ENCODE results near the gene HTRA3. TPM values are rescaled to one million over a fixed set of nuclear protein-coding genes. Genes with fewer than 3 reads are reported as not detected.
A peak's percentile ranks its signal among the peaks of the same experiment; 100 is the strongest.

HTRA3 gene
- total and polyA plus RNA-seq, 2 of the 4 experiments (the other 2 are of a cell fraction): 1.3 to 9.5 TPM

- Histone ChIP-seq H3K36me3 (ENCODE audit: control insufficient read depth, insufficient read depth, low read length) (no peaks in the 10 kb centered on the region; the same call in 1 of the 2 replicates), H3K9me1 (ENCODE audit: insufficient read depth, low read length) (peaks cover 5% of the 10 kb centered on the region), H3K27ac (ENCODE audit: insufficient read depth, low read length) (no peak overlapping the region), H2BK120ac (ENCODE audit: low read depth, low read length) (peak overlapping the region; percentile 46; the same call in 1 of the 2 replicates), H3K9ac (ENCODE audit: low read depth, low read length) (no peak overlapping the region), H2AFZ (replicated peaks; ENCODE audit: low read length, poor library complexity) (no peak overlapping the region), H3K27me3 (ENCODE audit: control insufficient read depth, insufficient read depth, low read length) (no peaks in the 10 kb centered on the region), H2BK20ac (ENCODE audit: low read depth, low read length) (no peak overlapping the region), H3K23ac (ENCODE audit: low read depth, low read length) (no peak overlapping the region), H2BK15ac (ENCODE audit: low read depth, low read length) (no peak overlapping the region), H3K4me2 (ENCODE audit: low read depth, low read length) (no peak overlapping the region), H3K56ac (ENCODE audit: extremely low read depth, insufficient read depth, low read length) (no peak overlapping the region), H2AK9ac (replicated peaks; ENCODE audit: low read depth, low read length, poor library complexity) (peak overlapping the region; percentile 33), H3K79me1 (ENCODE audit: low read depth in 1 of 2, low read length in 2 of 2) (no peaks in the 10 kb centered on the region), H4K8ac (ENCODE audit: low read depth in 2 of 2, low read length in 2 of 2) (no peak overlapping the region), H2BK5ac (ENCODE audit: low read depth, low read length, poor library complexity, severe bottlenecking) (no peak overlapping the region), H3K4me3 (ENCODE audit: insufficient read depth, low read depth, low read length) (no peak overlapping the region), H3K4me1 (ENCODE audit: control insufficient read depth, insufficient read depth, low read length) (peaks cover 6% of the 10 kb centered on the region; the same call in 1 of the 2 replicates), H3K4ac (ENCODE audit: low read depth, low read length) (no peak overlapping the region), H4K20me1 (ENCODE audit: insufficient read depth, low read length) (no peaks in the 10 kb centered on the region), H4K5ac (ENCODE audit: low read depth, low read length) (no peak overlapping the region), H3K9me3 (ENCODE audit: control insufficient read depth, insufficient read depth, low read length) (0 out of 2 replicates have a peak, but pooled peaks cover 2% of the 10 kb centered on the region), H2AK5ac (ENCODE audit: low read depth, low read length) (peak overlapping the region; percentile 63; the same call in 1 of the 2 replicates), H3K18ac (ENCODE audit: low read depth, low read length) (no peak overlapping the region; the same call in 1 of the 2 replicates), H4K91ac (ENCODE audit: insufficient read depth, low read depth, low read length) (no peak overlapping the region; the same call in none of the 2 replicates), H3K14ac (replicated peaks; ENCODE audit: low read depth, low read length) (0 out of 2 replicates have a peak overlapping the region, but pooled peaks have one; percentile 29)
- BruUV-seq (replicated peaks): no TSS peak
- DNase-seq: no peak
- dilution Hi-C loops (cut with HindIII; ENCODE audit: low sequenced_read_pairs, unreplicated experiment) (no loop called here), intact Hi-C loops (cut with micrococcal nuclease) (no loop called here), in situ Hi-C loops (cut with MboI; ENCODE audit: low sequenced_read_pairs) (no loop called here)
- ChIA-PET POLR2A (ENCODE audit: unreplicated experiment) (no interaction called here), CTCF (no interaction called here)
- ATAC-seq (ENCODE audit: low read depth): peak; percentile 72
- WGBS, 2 experiments (ENCODE audit: extremely low coverage in 2 of 2, insufficient read length in 1 of 2): 94% methylated on average over 12 of the region's 20 CpGs; no CpG with 5 or more reads in 1 of the 2 experiments
- TF ChIP-seq ELK1 (IDR thresholded peaks at IDR 0.05; ENCODE audit: borderline replicate concordance, low read depth, low read length) (no peak), CHD1 (IDR thresholded peaks at IDR 0.05; ENCODE audit: low read depth, low read length) (no peak), CEBPB (IDR thresholded peaks at IDR 0.05; ENCODE audit: low read depth, low read length) (no peak), RCOR1 (IDR thresholded peaks at IDR 0.05; ENCODE audit: insufficient replicate concordance, low read length) (no peak), MAZ (IDR thresholded peaks at IDR 0.05; ENCODE audit: borderline replicate concordance, low read depth, low read length) (no peak)
These were observed 28.3 kb downstream of the HTRA3 start for GRCh38 chr4:8297691-8298485.

All from IMR-90 (cell line).